GM23338 (cell line): ENCODE data around the gene DTNBP1.

Source experiments
- CREB1 ChIP-seq: fragments of 250-450 bp; sonication (Bioruptor Pico); IDR thresholded peaks from 2 replicates; pipeline ENCODE4 v1.5.0; 2020; ENCODE audit warnings: low read depth, mild to moderate bottlenecking, moderate library complexity
- CTCF ChIP-seq, 2 experiments: fragments of 200-600 bp in 1 of 2; sonication (generic) in 1 of 2; conservative IDR thresholded peaks; 2 replicates each; pipeline versions ENCODE4 v1.5.1 to v1.6.1; 2016 to 2017; ENCODE audit warnings: antibody characterized with exemption in 2 of 2, low read depth in 2 of 2, mild to moderate bottlenecking in 2 of 2, moderate library complexity in 1 of 2
- EZH2 ChIP-seq: fragments of 200-600 bp; sonication (generic); IDR thresholded peaks from one replicate; pipeline ENCODE4 v1.8.0; 2017; ENCODE audit warnings: antibody characterized with exemption, mild to moderate bottlenecking, low read depth; ENCODE audit not compliant: unreplicated experiment
- EZH2phosphoT487 ChIP-seq: fragments of 200-600 bp; sonication (generic); IDR thresholded peaks from one replicate; pipeline ENCODE4 v1.8.1; 2018; ENCODE audit warnings: antibody characterized with exemption; ENCODE audit not compliant: unreplicated experiment
- JUNB ChIP-seq: IDR thresholded peaks from one replicate; pipeline ENCODE4 v1.6.1; 2016; ENCODE audit warnings: antibody characterized with exemption; ENCODE audit not compliant: unreplicated experiment
- POLR2AphosphoS5 ChIP-seq: IDR thresholded peaks from 2 replicates; pipeline ENCODE4 v1.6.1; 2016; ENCODE audit warnings: antibody characterized with exemption, low read depth
- TF ChIP-seq, protein P1 (sequence below): IDR thresholded peaks from one replicate; pipeline ENCODE4 v1.6.1; 2018; ENCODE audit warnings: antibody characterized with exemption; ENCODE audit not compliant: unreplicated experiment
- TF ChIP-seq, protein P2 (sequence below): IDR thresholded peaks from 2 replicates; pipeline ENCODE4 v1.6.1; 2016; ENCODE audit warnings: antibody characterized with exemption

GRCh38 chr6:15638373-15638772 lies 24.5 kb downstream of the DTNBP1 start:
- TF ChIP-seq JUNB, result no peak
- TF ChIP-seq, protein P1, sequence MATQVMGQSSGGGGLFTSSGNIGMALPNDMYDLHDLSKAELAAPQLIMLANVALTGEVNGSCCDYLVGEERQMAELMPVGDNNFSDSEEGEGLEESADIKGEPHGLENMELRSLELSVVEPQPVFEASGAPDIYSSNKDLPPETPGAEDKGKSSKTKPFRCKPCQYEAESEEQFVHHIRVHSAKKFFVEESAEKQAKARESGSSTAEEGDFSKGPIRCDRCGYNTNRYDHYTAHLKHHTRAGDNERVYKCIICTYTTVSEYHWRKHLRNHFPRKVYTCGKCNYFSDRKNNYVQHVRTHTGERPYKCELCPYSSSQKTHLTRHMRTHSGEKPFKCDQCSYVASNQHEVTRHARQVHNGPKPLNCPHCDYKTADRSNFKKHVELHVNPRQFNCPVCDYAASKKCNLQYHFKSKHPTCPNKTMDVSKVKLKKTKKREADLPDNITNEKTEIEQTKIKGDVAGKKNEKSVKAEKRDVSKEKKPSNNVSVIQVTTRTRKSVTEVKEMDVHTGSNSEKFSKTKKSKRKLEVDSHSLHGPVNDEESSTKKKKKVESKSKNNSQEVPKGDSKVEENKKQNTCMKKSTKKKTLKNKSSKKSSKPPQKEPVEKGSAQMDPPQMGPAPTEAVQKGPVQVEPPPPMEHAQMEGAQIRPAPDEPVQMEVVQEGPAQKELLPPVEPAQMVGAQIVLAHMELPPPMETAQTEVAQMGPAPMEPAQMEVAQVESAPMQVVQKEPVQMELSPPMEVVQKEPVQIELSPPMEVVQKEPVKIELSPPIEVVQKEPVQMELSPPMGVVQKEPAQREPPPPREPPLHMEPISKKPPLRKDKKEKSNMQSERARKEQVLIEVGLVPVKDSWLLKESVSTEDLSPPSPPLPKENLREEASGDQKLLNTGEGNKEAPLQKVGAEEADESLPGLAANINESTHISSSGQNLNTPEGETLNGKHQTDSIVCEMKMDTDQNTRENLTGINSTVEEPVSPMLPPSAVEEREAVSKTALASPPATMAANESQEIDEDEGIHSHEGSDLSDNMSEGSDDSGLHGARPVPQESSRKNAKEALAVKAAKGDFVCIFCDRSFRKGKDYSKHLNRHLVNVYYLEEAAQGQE, result no peak
- TF ChIP-seq EZH2, result no peak
- no peak for TF ChIP-seq CTCF (conservative IDR thresholded peaks at IDR 0.05; ENCODE audit: low read depth in 2 of 2)
- no peak for TF ChIP-seq POLR2AphosphoS5
- TF ChIP-seq CREB1 (CRISPR knock-in tag), result no peak
- TF ChIP-seq, protein P2, sequence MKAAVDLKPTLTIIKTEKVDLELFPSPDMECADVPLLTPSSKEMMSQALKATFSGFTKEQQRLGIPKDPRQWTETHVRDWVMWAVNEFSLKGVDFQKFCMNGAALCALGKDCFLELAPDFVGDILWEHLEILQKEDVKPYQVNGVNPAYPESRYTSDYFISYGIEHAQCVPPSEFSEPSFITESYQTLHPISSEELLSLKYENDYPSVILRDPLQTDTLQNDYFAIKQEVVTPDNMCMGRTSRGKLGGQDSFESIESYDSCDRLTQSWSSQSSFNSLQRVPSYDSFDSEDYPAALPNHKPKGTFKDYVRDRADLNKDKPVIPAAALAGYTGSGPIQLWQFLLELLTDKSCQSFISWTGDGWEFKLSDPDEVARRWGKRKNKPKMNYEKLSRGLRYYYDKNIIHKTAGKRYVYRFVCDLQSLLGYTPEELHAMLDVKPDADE, result no peak
- TF ChIP-seq EZH2phosphoT487, result no peak
